WI38 (cell line): ENCODE data around the gene KRTCAP3.
A peak's percentile ranks its signal among the peaks of the same experiment; 100 is the strongest.

ENCODE experiments used
- H3K4me3 ChIP-seq: 2 replicates; pipeline ENCODE4 v1.5.1; 2011; ENCODE audit warnings: low read depth, mild to moderate bottlenecking, control low read depth, low read length
- TF ChIP-seq, protein P1 (sequence below): IDR thresholded peaks from 2 replicates; pipeline ENCODE4 v1.5.1; 2012; ENCODE audit warnings: low read depth, mild to moderate bottlenecking, control low read depth, low read length

Gene KRTCAP3

DNA sequence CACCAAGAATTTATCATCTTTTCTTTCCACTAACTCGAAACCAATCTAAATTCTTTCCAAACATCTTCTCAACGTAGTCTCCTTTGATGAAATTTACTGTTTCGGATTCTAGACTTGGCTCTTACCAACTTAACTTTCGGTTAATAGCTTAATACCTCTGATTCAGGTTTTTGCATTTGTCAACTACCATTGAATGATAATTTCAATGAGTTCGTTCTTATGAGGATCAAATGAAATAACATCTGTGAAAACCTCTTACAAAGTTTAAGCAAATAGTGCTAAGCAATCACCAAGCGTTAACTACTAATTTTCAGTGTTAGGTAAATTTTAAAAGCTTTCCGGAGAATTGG is 14.3 kb upstream of the KRTCAP3 start:
- peak overlapping the region; percentile 89 for H3K4me3 ChIP-seq

DNA sequence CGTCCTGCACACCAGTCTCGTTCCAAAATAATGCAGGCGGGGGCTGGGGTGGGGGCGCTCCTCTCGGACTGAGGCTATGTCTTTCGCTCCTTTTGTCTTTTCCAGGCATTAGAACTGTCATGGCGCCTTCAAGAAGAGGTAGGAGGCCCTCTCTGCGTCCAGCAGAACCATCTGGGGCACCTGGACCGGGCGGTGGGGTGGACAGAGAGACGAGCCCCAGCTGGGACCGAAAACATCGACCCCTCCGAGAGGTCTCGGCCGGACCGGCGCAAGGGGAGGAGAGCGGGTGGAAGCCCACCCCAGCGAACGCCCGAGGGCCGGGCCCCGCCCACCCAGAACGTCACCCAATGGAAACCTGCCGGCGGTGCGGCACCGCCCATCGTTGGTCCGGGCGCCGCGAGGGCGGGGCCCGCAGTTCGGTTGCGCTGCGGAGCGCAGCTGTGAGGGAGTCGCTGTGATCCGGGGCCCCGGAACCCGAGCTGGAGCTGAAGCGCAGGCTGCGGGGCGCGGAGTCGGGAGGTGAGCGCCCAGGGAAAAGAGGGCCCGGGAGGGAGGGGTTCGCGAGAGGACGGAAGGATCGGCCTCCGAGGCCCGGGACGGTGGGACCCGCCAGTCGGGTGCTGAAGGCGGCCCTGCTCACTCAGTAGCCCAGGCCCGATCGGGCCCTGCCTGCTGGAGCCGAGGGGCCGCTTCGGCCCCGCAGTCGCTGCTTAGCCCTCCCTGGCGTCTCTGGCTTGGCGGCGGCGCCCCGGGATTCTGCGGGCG is 13.8 kb upstream of the KRTCAP3 start, which contains the start of gene NRBP1:
NRBP1 (plus strand) TSS at position 419 of the 765 bp plus-strand sequence. CDS start 4,643 bp downstream, outside the sequence.
- peak within 1 kb of the TSS; percentile 89 for H3K4me3 ChIP-seq
- TF ChIP-seq, protein P1, sequence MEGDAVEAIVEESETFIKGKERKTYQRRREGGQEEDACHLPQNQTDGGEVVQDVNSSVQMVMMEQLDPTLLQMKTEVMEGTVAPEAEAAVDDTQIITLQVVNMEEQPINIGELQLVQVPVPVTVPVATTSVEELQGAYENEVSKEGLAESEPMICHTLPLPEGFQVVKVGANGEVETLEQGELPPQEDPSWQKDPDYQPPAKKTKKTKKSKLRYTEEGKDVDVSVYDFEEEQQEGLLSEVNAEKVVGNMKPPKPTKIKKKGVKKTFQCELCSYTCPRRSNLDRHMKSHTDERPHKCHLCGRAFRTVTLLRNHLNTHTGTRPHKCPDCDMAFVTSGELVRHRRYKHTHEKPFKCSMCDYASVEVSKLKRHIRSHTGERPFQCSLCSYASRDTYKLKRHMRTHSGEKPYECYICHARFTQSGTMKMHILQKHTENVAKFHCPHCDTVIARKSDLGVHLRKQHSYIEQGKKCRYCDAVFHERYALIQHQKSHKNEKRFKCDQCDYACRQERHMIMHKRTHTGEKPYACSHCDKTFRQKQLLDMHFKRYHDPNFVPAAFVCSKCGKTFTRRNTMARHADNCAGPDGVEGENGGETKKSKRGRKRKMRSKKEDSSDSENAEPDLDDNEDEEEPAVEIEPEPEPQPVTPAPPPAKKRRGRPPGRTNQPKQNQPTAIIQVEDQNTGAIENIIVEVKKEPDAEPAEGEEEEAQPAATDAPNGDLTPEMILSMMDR: no peak

More for the DNA sequence above, 14.3 kb upstream of the KRTCAP3 start:
- TF ChIP-seq, protein P1: no peak

DNA sequence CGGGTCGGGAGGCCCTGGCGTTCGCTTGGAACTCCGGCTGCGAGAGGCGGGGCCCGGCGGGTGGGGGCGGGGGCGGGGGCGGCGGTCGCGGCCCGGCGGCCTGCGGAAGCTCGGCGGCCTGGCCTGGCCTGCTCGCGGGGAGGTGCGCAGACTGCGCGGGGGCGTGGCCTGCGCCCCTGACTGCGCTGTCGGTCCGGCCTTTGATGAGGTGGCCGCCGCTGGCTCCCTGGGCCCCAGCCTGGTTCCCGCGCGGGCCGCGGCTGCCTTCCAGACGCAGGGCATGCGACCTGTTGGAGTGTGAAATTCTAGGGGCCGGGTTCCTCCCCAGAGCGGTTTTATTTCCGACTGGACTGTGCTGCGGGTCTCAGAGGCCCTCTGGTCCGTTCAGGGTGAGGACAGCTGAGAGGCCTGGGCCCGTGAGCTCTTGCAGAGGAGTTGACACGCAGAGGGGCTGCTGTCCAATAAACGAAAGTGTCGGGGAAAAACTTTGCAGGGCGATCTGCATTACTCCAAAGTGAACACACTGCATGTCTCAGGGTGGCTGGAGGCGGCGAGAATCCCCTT is 13.1 kb upstream of the KRTCAP3 start:
- peak overlapping the region; percentile 89 for H3K4me3 ChIP-seq
- TF ChIP-seq, protein P1: no peak

DNA sequence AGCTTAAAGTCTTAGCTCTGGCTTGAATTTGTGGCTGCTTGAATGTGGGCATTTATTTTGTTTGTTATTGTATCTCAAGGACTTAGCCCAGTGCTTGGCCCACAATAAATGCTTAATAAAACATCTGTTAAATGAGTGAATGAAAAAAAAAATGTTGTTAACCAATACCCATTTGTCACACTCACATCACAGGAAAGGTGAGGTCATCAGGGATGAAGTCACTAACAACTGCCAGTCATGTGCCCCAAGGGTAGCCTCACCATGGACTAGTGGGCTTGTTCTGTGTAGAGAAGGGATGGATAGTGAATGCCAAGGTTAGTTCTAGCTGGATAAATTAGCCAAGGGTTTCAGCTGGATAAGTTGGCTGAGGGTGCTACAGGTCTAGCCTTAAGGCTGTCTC is 10.8 kb upstream of the KRTCAP3 start:
- TF ChIP-seq, protein P1: no peak

DNA sequence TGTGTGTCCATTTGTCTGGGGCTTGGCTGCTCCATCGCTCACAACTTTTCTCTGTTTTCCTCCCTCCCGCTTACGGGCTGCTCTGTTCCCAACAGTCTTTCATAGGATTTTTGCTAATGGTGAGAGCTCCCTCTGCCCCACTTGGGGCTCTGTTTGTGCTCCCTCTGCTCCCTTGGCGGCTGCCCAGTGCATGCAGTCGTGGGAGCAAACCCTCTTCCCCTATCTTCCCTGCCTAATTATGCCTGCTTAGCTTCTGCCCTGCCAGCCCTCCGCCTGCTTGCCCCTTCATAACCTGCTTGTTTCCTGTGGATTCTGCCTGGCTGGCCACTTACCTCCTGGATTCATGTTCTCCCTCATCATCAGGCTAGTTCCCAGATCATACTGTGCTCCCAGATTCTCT is 6.6 kb upstream of the KRTCAP3 start:
- no peak overlapping the region for H3K4me3 ChIP-seq
- TF ChIP-seq, protein P1: no peak

More for the DNA sequence above, 10.8 kb upstream of the KRTCAP3 start:
- H3K4me3 ChIP-seq: no peak overlapping the region

DNA sequence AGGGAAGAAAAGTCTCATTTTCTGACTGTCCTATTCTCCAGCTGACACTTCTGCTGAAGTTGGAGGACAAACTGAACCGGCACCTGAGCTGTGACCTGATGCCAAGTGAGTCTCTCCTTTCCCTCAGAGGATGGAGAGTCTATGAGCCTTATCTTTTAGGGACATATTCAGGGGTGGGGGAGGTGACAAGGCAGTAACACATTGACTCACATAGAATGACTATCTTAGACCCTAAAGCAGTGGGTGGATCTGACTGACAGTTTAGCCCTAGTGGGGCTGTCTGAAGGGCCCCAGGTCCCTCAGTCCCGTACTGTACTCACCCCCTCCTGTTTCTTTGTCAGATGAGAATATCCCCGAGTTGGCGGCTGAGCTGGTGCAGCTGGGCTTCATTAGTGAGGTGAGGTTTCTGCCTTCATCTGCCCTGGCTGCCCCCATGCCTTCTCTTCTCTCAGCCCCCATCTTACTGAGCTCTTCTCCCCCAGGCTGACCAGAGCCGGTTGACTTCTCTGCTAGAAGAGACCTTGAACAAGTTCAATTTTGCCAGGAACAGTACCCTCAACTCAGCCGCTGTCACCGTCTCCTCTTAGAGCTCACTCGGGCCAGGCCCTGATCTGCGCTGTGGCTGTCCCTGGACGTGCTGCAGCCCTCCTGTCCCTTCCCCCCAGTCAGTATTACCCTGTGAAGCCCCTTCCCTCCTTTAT is 805 bp upstream of the KRTCAP3 start:
- H3K4me3 ChIP-seq: no peak overlapping the region
- TF ChIP-seq, protein P1: no peak

DNA sequence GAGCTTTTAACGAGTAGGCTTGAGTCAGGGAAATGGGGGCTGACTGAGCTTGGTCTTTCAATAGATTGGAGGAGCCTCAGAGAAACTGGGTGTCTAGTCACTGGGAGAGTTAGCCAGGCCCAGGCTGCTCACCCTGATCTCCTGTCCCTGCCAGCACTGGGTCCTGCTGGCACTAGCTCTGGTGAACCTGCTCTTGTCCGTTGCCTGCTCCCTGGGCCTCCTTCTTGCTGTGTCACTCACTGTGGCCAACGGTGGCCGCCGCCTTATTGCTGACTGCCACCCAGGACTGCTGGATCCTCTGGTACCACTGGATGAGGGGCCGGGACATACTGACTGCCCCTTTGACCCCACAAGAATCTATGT is 720 bp downstream of the KRTCAP3 start:
- H3K4me3 ChIP-seq: no peak overlapping the region
- TF ChIP-seq, protein P1: no peak
